OCI-LY1 (cell line): Measurements from ENCODE around the gene CCDC181.
"Not testable (repeated sequence)": the region's sequence is repeated elsewhere in the genome, so short reads cannot be mapped to it uniquely, and the experiment has no call there.

Experiments
- CTCF ChIP-seq: fragments of 200-600 bp; sonication (generic), shearing (Covaris generic); IDR thresholded peaks from 2 replicates; pipeline ENCODE4 v1.5.1; 2017; ENCODE audit warnings: mild to moderate bottlenecking, antibody characterized with exemption, low read length, moderate library complexity, mixed read lengths
- EZH2 ChIP-seq: fragments of 200-600 bp; sonication (generic), shearing (Covaris generic); IDR thresholded peaks from 2 replicates; pipeline ENCODE4 v1.8.0; 2017; ENCODE audit warnings: borderline replicate concordance, mixed run types, mild to moderate bottlenecking, antibody characterized with exemption, low read length, moderate library complexity, mixed read lengths

- TF ChIP-seq CTCF, EZH2: not testable (repeated sequence)
These were observed 18.9 kb downstream of the CCDC181 start for GRCh38 chr1:169408340-169408739.
